H9 (cell line): ENCODE measurements around the gene IL12RB1. TPM values are rescaled to one million over a fixed set of nuclear protein-coding genes. Genes with fewer than 3 reads are reported as not detected.

Source experiments
- DNase-seq: peaks from one replicate; pipeline ENCODE4 v3.0.0-alpha.2; 2017
- H2AFZ ChIP-seq: one replicate; pipeline ENCODE4 v1.6.1; 2013; ENCODE audit warnings: mild to moderate bottlenecking, low read length, control low read depth, moderate library complexity
- H2AK5ac ChIP-seq: 2 replicates; pipeline ENCODE4 v1.6.1; 2013; ENCODE audit warnings: low read length, control low read depth, mixed read lengths; ENCODE audit not compliant: insufficient read length
- H2BK120ac ChIP-seq: one replicate; pipeline ENCODE4 v1.6.1; 2013; ENCODE audit warnings: low read depth, mild to moderate bottlenecking, low read length, control low read depth, inconsistent platforms; ENCODE audit not compliant: poor library complexity, severe bottlenecking
- H2BK12ac ChIP-seq: 2 replicates; pipeline ENCODE4 v1.6.1; 2013; ENCODE audit warnings: low read length, control low read depth, mixed read lengths, low read depth; ENCODE audit not compliant: insufficient read length
- H2BK15ac ChIP-seq: 2 replicates; pipeline ENCODE4 v1.6.1; 2013; ENCODE audit warnings: low read depth, low read length, control low read depth
- H2BK20ac ChIP-seq: one replicate; pipeline ENCODE4 v1.6.1; 2013; ENCODE audit warnings: low read depth, mild to moderate bottlenecking, low read length, control low read depth, inconsistent platforms; ENCODE audit not compliant: poor library complexity, severe bottlenecking
- H2BK5ac ChIP-seq: 2 replicates; pipeline ENCODE4 v1.6.1; 2013; ENCODE audit warnings: low read length, control low read depth, mixed read lengths; ENCODE audit not compliant: insufficient read length
- H3K14ac ChIP-seq: 2 replicates; pipeline ENCODE4 v1.6.1; 2013; ENCODE audit warnings: low read length, control low read depth; ENCODE audit not compliant: insufficient read depth
- H3K18ac ChIP-seq: 2 replicates; pipeline ENCODE4 v1.6.1; 2013; ENCODE audit warnings: low read depth, mild to moderate bottlenecking, mixed read lengths, low read length, control low read depth; ENCODE audit not compliant: insufficient read length
- H3K23ac ChIP-seq: 2 replicates; pipeline ENCODE4 v1.6.1; 2013; ENCODE audit warnings: low read length, control low read depth, mixed read lengths, low read depth; ENCODE audit not compliant: insufficient read length
- H3K23me2 ChIP-seq: 2 replicates; pipeline ENCODE4 v1.6.1; 2013; ENCODE audit warnings: low read depth, mild to moderate bottlenecking, mixed read lengths, low read length, control low read depth; ENCODE audit not compliant: insufficient read length, poor library complexity, severe bottlenecking
- H3K27ac ChIP-seq: 2 replicates; pipeline ENCODE4 v1.5.1; 2013; ENCODE audit warnings: low read length, control low read depth, mixed read lengths, low read depth; ENCODE audit not compliant: insufficient read length
- H3K27me3 ChIP-seq: 2 replicates; pipeline ENCODE4 v1.6.1; 2013; ENCODE audit warnings: low read length, control low read depth, inconsistent platforms; ENCODE audit not compliant: insufficient read depth
- H3K4ac ChIP-seq: 2 replicates; pipeline ENCODE4 v1.6.1; 2013; ENCODE audit warnings: low read depth, mild to moderate bottlenecking, control low read depth, inconsistent platforms, low read length, moderate library complexity
- H3K4me1 ChIP-seq: 2 replicates; pipeline ENCODE4 v1.6.1; 2013; ENCODE audit warnings: low read length, control low read depth, inconsistent platforms; ENCODE audit not compliant: insufficient read depth
- H3K4me2 ChIP-seq: 2 replicates; pipeline ENCODE4 v1.6.1; 2013; ENCODE audit warnings: low read length, control low read depth, mixed read lengths; ENCODE audit not compliant: insufficient read length, insufficient read depth
- H3K56ac ChIP-seq: 2 replicates; pipeline ENCODE4 v1.6.1; 2013; ENCODE audit warnings: low read depth, mild to moderate bottlenecking, mixed read lengths, low read length, control low read depth; ENCODE audit not compliant: insufficient read length
- H3K79me1 ChIP-seq: 2 replicates; pipeline ENCODE4 v1.6.1; 2013; ENCODE audit warnings: low read depth, mild to moderate bottlenecking, moderate library complexity, low read length, control low read depth, inconsistent platforms; ENCODE audit not compliant: insufficient read depth, poor library complexity, severe bottlenecking
- H3K79me2 ChIP-seq: 2 replicates; pipeline ENCODE4 v1.6.1; 2013; ENCODE audit warnings: low read length, control low read depth, inconsistent platforms; ENCODE audit not compliant: insufficient read depth
- H3K9ac ChIP-seq: 2 replicates; pipeline ENCODE4 v1.6.1; 2013; ENCODE audit warnings: low read length, control low read depth, mixed read lengths; ENCODE audit not compliant: insufficient read length; ENCODE audit errors: extremely low read depth
- H3K9me3 ChIP-seq: one replicate; pipeline ENCODE4 v1.6.1; 2013; ENCODE audit warnings: low read depth, low read length, inconsistent platforms; ENCODE audit not compliant: control insufficient read depth
- H3T11ph ChIP-seq: one replicate; pipeline ENCODE4 v1.6.1; 2013; ENCODE audit warnings: mild to moderate bottlenecking, low read length, control low read depth, inconsistent platforms
- H4K20me1 ChIP-seq: one replicate; pipeline ENCODE4 v1.6.1; 2013; ENCODE audit not compliant: control insufficient read depth, insufficient read length, insufficient read depth
- H4K5ac ChIP-seq: 2 replicates; pipeline ENCODE4 v1.6.1; 2013; ENCODE audit warnings: low read depth, mild to moderate bottlenecking, mixed read lengths, low read length, control low read depth; ENCODE audit not compliant: insufficient read length
- H4K8ac ChIP-seq: replicated peaks from 2 replicates; pipeline ENCODE4 v1.6.1; 2013; ENCODE audit warnings: low read length, control low read depth, mixed read lengths, low read depth; ENCODE audit not compliant: insufficient read length
- H4K91ac ChIP-seq: 2 replicates; pipeline ENCODE4 v1.6.1; 2013; ENCODE audit warnings: low read depth, mild to moderate bottlenecking, moderate library complexity, mixed read lengths, low read length, control low read depth; ENCODE audit not compliant: insufficient read length
- H3K27ac Mint-ChIP-seq, 3 experiments: 2 replicates in 2 of 3; 3 replicates in 1 of 3; pipeline ENCODE4 v1.8.0; 2020 to 2021; ENCODE audit warnings: mixed read lengths in 3 of 3, mild to moderate bottlenecking in 1 of 3, moderate library complexity in 1 of 3
- H3K27me3 Mint-ChIP-seq: 2 replicates; pipeline ENCODE4 v1.8.0; 2021; ENCODE audit warnings: low read depth, mild to moderate bottlenecking, moderate library complexity, mixed read lengths
- H3K36me3 Mint-ChIP-seq, 3 experiments: 2 replicates in 2 of 3; 3 replicates in 1 of 3; pipeline ENCODE4 v1.8.0; 2020 to 2021; ENCODE audit warnings: low read depth in 3 of 3, mixed read lengths in 3 of 3; ENCODE audit not compliant: insufficient read depth in 1 of 3
- H3K4me1 Mint-ChIP-seq, 2 experiments: 2 replicates each; pipeline ENCODE4 v1.8.0; 2020; ENCODE audit warnings: mixed read lengths in 2 of 2
- H3K4me3 Mint-ChIP-seq, 2 experiments: 2 replicates in 1 of 2; 3 replicates in 1 of 2; pipeline ENCODE4 v1.8.0; 2020 to 2021; ENCODE audit warnings: mild to moderate bottlenecking in 2 of 2, mixed read lengths in 2 of 2, moderate library complexity in 1 of 2
- H3K9me3 Mint-ChIP-seq, 2 experiments: 2 replicates in 1 of 2; 3 replicates in 1 of 2; pipeline ENCODE4 v1.8.0; 2020; ENCODE audit warnings: mild to moderate bottlenecking in 2 of 2, mixed read lengths in 2 of 2, moderate library complexity in 1 of 2
- CTCF ChIP-seq: fragments of 200-600 bp; sonication (generic); conservative IDR thresholded peaks from 3 replicates; pipeline ENCODE4 v1.8.0; 2021; ENCODE audit warnings: antibody characterized with exemption, mild to moderate bottlenecking
- WGBS: extraction: QIAGEN DNeasy Blood & Tissue Kit; methylation state at CpG from one replicate; pipeline ENCODE4 v1.1.7; 2013; ENCODE audit warnings: missing lambda C conversion rate, low lambda C conversion rate, mixed read lengths; ENCODE audit not compliant: insufficient read length; ENCODE audit errors: extremely low coverage; 5-methylcytosine and 5-hydroxymethylcytosine counted together
- total RNA-seq: library from RNA; stranded (reverse); gene quantifications from 2 replicates; pipeline ENCODE4 v1.2.1, GENCODE V29; 2021

Gene IL12RB1
- total RNA-seq, 1 experiment from 2014 or later = not detected

DNA sequence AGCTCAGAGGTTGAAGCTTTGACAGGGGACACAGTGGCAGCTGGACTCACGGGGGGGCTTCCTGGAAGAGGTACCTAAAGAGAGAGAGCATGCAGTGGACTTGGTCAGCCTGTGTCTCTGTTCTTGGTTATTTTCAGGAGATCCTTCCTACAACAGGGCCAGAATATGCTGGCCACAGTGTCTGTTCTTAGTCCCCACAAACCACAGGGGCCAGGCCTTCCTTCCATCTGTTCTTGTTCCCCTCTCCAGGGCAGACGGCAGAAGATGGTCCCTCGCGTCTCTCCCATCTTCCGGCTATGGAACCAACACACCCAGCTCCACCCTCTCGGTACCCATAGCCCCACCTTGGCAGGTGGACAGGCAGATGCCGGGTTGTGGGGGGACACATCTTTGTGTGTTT lies 35.7 kb upstream of the IL12RB1 start:
- H3K23me2 ChIP-seq = peaks cover under 1% of the 10 kb centered on the region
- H2AFZ ChIP-seq = no peak overlapping the region
- H3K79me1 ChIP-seq = no peaks in the 10 kb centered on the region
- no peak overlapping the region for H3K56ac ChIP-seq
- Mint-ChIP-seq H3K4me3 (no peak overlapping the region), H3K9me3 (no peaks in the 10 kb centered on the region; a peak in 1 of 5 replicates), H3K27ac (no peak overlapping the region), H3K36me3 (peaks cover 7 to 29% (median 25%) of the 10 kb centered on the region in 3 experiments; a peak in 6 of 7 replicates), H3K4me1 (peaks cover 20 to 23% of the 10 kb centered on the region in 2 experiments), H3K27me3 (peaks cover 4% of the 10 kb centered on the region; the same call in 1 of the 2 replicates)
- no peak overlapping the region for H3K18ac ChIP-seq
- H3K4me2 ChIP-seq = no peak overlapping the region
- no peak overlapping the region for H2BK12ac ChIP-seq
- no peak overlapping the region for H4K91ac ChIP-seq
- no peak for DNase-seq
- no CpG with 5 or more reads among the region's 7 CpGs for WGBS
- H3K9me3 ChIP-seq = no peaks in the 10 kb centered on the region
- H3K27ac ChIP-seq = no peak overlapping the region
- no peak overlapping the region for H3K23ac ChIP-seq
- H2AK5ac ChIP-seq = no peak overlapping the region
- H3K27me3 ChIP-seq = no peaks in the 10 kb centered on the region
- H3K14ac ChIP-seq = no peak overlapping the region
- no peak overlapping the region for H3K9ac ChIP-seq
- H2BK20ac ChIP-seq = no peak overlapping the region
- no peak overlapping the region for H2BK15ac ChIP-seq
- no peak overlapping the region for H3K4ac ChIP-seq
- no peak overlapping the region for H4K5ac ChIP-seq
- peaks cover 4% of the 10 kb centered on the region for H4K20me1 ChIP-seq
- H4K8ac ChIP-seq = no peak overlapping the region
- TF ChIP-seq CTCF = no peak
- no peaks in the 10 kb centered on the region for H3K79me2 ChIP-seq
- H3T11ph ChIP-seq = no peak overlapping the region
- H2BK120ac ChIP-seq = no peak overlapping the region
- H2BK5ac ChIP-seq = no peak overlapping the region
- H3K4me1 ChIP-seq = no peaks in the 10 kb centered on the region; the same call in 1 of the 2 replicates
